Peyer's patch (tissue), 4 donors: ENCODE data around the gene STUM. TPM values are rescaled to one million over a fixed set of nuclear protein-coding genes. Genes with fewer than 3 reads are reported as not detected.
"Not testable (repeated sequence)": the region's sequence is repeated elsewhere in the genome, so short reads cannot be mapped to it uniquely, and the experiment has no call there.

Experiments
- DNase-seq, 3 donors: peaks; one replicate each; pipeline ENCODE4 v3.0.0-alpha.2; 2017 to 2019
- H3K27ac ChIP-seq, 4 donors: fragments of 200-600 bp; sonication (generic); one replicate each; pipeline ENCODE4 v1.5.1; 2016 to 2019
- H3K27me3 ChIP-seq, 2 donors: fragments of 200-600 bp; sonication (generic); one replicate each; pipeline ENCODE4 v1.5.1; 2019
- H3K36me3 ChIP-seq, 3 donors: fragments of 200-600 bp; sonication (generic); one replicate each; pipeline ENCODE4 v1.5.1; 2016 to 2019
- H3K4me1 ChIP-seq, 4 donors: fragments of 200-600 bp; sonication (generic); one replicate each; pipeline ENCODE4 v1.5.1; 2016 to 2019
- H3K4me3 ChIP-seq, 4 donors: fragments of 200-600 bp; sonication (generic); 1 replicate in 3 of 4; 2 replicates in 1 of 4; pipeline ENCODE4 v1.5.1; 2016 to 2019; ENCODE audit warnings: mild to moderate bottlenecking in 1 of 4
- H3K9me3 ChIP-seq, 4 donors: fragments of 200-600 bp; sonication (generic); one replicate each; pipeline ENCODE4 v1.5.1; 2016 to 2019; ENCODE audit warnings: mild to moderate bottlenecking in 1 of 4
- CTCF ChIP-seq, 6 experiments: fragments of 450-650 bp in 4 of 6; fragments of 200-600 bp in 2 of 6; sonication (generic) in 1 of 6; IDR thresholded peaks; one replicate each; pipeline ENCODE4 v1.5.1; 2017 to 2019; ENCODE audit warnings: antibody characterized with exemption in 6 of 6, mild to moderate bottlenecking in 3 of 6, moderate library complexity in 1 of 6
- POLR2A ChIP-seq, 2 donors: fragments of 450-650 bp; IDR thresholded peaks; one replicate each; pipeline ENCODE4 v1.5.1; 2017; ENCODE audit warnings: antibody characterized with exemption in 2 of 2, mild to moderate bottlenecking in 2 of 2, moderate library complexity in 2 of 2
- total RNA-seq, 4 donors: library from RNA; depleted of rRNA; stranded (reverse); fragments of >200 nt; gene quantifications; one replicate each; pipeline ENCODE4 v1.1.0, GENCODE V29; 2016

STUM gene
- total RNA-seq, 4 donors from 2014 or later: 1.4 to 4.6 (median 2.9) TPM

GRCh38 chr1:226616636-226617035 lies 68.1 kb downstream of the STUM start:
- H3K9me3 ChIP-seq: no peaks in the 10 kb centered on the region
- H3K27me3 ChIP-seq: no peaks in the 10 kb centered on the region
- H3K36me3 ChIP-seq: no peaks in the 10 kb centered on the region
- no peaks in the 10 kb centered on the region for H3K4me1 ChIP-seq
- H3K4me3 ChIP-seq: no peak overlapping the region
- no peak overlapping the region for H3K27ac ChIP-seq
- no peak for DNase-seq
- TF ChIP-seq CTCF (IDR thresholded peaks at IDR 0.05) (no peak), POLR2A (IDR thresholded peaks at IDR 0.05) (no peak)

GRCh38 chr1:226617109-226617508 lies 68.5 kb downstream of the STUM start:
- H3K4me3 ChIP-seq: no peak overlapping the region
- H3K4me1 ChIP-seq: no peaks in the 10 kb centered on the region
- no peaks in the 10 kb centered on the region for H3K27me3 ChIP-seq
- peaks cover 0 to 2% (median 0%) of the 10 kb centered on the region in 4 donors for H3K9me3 ChIP-seq
- TF ChIP-seq CTCF (IDR thresholded peaks at IDR 0.05) (no peak), POLR2A (IDR thresholded peaks at IDR 0.05) (no peak)
- peak in 1 of 3 donors; percentile 19 for DNase-seq
- no peaks in the 10 kb centered on the region for H3K36me3 ChIP-seq
- no peak overlapping the region for H3K27ac ChIP-seq

GRCh38 chr1:226617719-226618118 lies 69.2 kb downstream of the STUM start:
- not testable (repeated sequence) for H3K9me3 ChIP-seq, H3K27me3 ChIP-seq, H3K4me1 ChIP-seq, H3K36me3 ChIP-seq, H3K27ac ChIP-seq, DNase-seq, H3K4me3 ChIP-seq

GRCh38 chr1:226618380-226618779 lies 69.8 kb downstream of the STUM start:
- H3K27ac ChIP-seq: no peak overlapping the region
- no peaks in the 10 kb centered on the region for H3K27me3 ChIP-seq
- H3K4me1 ChIP-seq: no peaks in the 10 kb centered on the region
- H3K4me3 ChIP-seq: no peak overlapping the region
- peaks cover 0 to 5% (median 0%) of the 10 kb centered on the region in 4 donors for H3K9me3 ChIP-seq
- TF ChIP-seq POLR2A (IDR thresholded peaks at IDR 0.05) (no peak), CTCF (IDR thresholded peaks at IDR 0.05) (no peak)
- DNase-seq: peak in 1 of 3 donors; percentile 43
- no peaks in the 10 kb centered on the region for H3K36me3 ChIP-seq

GRCh38 chr1:226619031-226619430 lies 70.5 kb downstream of the STUM start:
- no peak overlapping the region for H3K27ac ChIP-seq
- no peak overlapping the region for H3K4me3 ChIP-seq
- peak in 1 of 3 donors; percentile 22 for DNase-seq
- no peaks in the 10 kb centered on the region for H3K36me3 ChIP-seq
- H3K4me1 ChIP-seq: no peaks in the 10 kb centered on the region
- peaks cover 0 to 5% (median 0%) of the 10 kb centered on the region in 4 donors for H3K9me3 ChIP-seq
- H3K27me3 ChIP-seq: no peaks in the 10 kb centered on the region
- TF ChIP-seq POLR2A (IDR thresholded peaks at IDR 0.05) (no peak), CTCF (IDR thresholded peaks at IDR 0.05) (no peak)

- no peaks in the 10 kb centered on the region for H3K27me3 ChIP-seq
- H3K4me1 ChIP-seq: peaks cover 0 to 5% (median 3%) of the 10 kb centered on the region in 4 donors
- DNase-seq: no peak
- TF ChIP-seq POLR2A (IDR thresholded peaks at IDR 0.05): no peak
- no peak for TF ChIP-seq CTCF (IDR thresholded peaks at IDR 0.05)
- peaks cover 0 to 5% (median 0%) of the 10 kb centered on the region in 4 donors for H3K9me3 ChIP-seq
- H3K4me3 ChIP-seq: no peak overlapping the region
- no peak overlapping the region for H3K27ac ChIP-seq
- no peaks in the 10 kb centered on the region for H3K36me3 ChIP-seq
These were observed 73.4 kb downstream of the STUM start for GRCh38 chr1:226622012-226622411.
